SK-N-SH (cell line): ENCODE results near the gene SPTBN5. TPM values are rescaled to one million over a fixed set of nuclear protein-coding genes. Genes with fewer than 3 reads are reported as not detected.

Source experiments
- CTCF ChIA-PET: fragments of 300-600, 350-600 bp; formaldehyde crosslinking; extraction: SDS; loops from one replicate; lab custom pipeline; 2021; lab: Yijun Ruan, JAX
- POLR2A ChIA-PET: fragments of 350-600 bp; sonication (Branson Sonifier 250); formaldehyde crosslinking; extraction: SDS; loops from one replicate; lab custom pipeline; 2020; ENCODE audit warnings: antibody characterized with exemption, inconsistent platforms; lab: Yijun Ruan, JAX
- DNase-seq: peaks from one replicate; pipeline ENCODE4 v3.0.0; 2012
- H2AFZ ChIP-seq: fragments of 200-600 bp; sonication (generic); 2 replicates; pipeline ENCODE4 v1.8.1; 2016; ENCODE audit warnings: antibody characterized with exemption, mild to moderate bottlenecking, low read depth
- H3F3A ChIP-seq: fragments of 200-600 bp; sonication (generic); replicated peaks from 2 replicates; pipeline ENCODE3; 2016; ENCODE audit warnings: antibody characterized with exemption, mild to moderate bottlenecking; ENCODE audit not compliant: insufficient read depth
- H3K27ac ChIP-seq, 2 experiments: fragments of 200-500 bp in 1 of 2; fragments of 200-600 bp in 1 of 2; sonication (Bioruptor generic) in 1 of 2; sonication (generic), shearing (Covaris generic) in 1 of 2; 2 replicates each; pipeline versions ENCODE4 v1.5.1 to v1.6.1; 2014 to 2016; ENCODE audit warnings: low read depth in 2 of 2, inconsistent platforms in 1 of 2, low read length in 1 of 2, mild to moderate bottlenecking in 1 of 2, mixed read lengths in 1 of 2
- H3K27me3 ChIP-seq: fragments of 200-600 bp; sonication (generic), shearing (Covaris generic); 2 replicates; pipeline ENCODE4 v1.6.1; 2016; ENCODE audit warnings: mixed run types; ENCODE audit not compliant: insufficient read depth
- H3K36me3 ChIP-seq, 2 experiments: fragments of 200-500 bp in 1 of 2; fragments of 200-600 bp in 1 of 2; sonication (Bioruptor generic) in 1 of 2; sonication (generic) in 1 of 2; replicated peaks in 1 of 2; 2 replicates each; pipeline versions ENCODE3 to v1.5.1; 2014 to 2016; ENCODE audit warnings: low read length in 1 of 2, mild to moderate bottlenecking in 1 of 2; ENCODE audit not compliant: insufficient read depth in 2 of 2, control insufficient read depth in 1 of 2
- H3K4me1 ChIP-seq, 2 experiments: fragments of 200-500 bp in 1 of 2; fragments of 200-600 bp in 1 of 2; sonication (Bioruptor generic) in 1 of 2; sonication (generic), shearing (Covaris generic) in 1 of 2; 2 replicates each; pipeline versions ENCODE4 v1.5.1 to v1.6.1; 2014 to 2016; ENCODE audit warnings: low read depth in 1 of 2, low read length in 1 of 2, mixed run types in 1 of 2; ENCODE audit not compliant: insufficient read depth in 2 of 2, control insufficient read depth in 1 of 2
- H3K4me2 ChIP-seq: fragments of 200-600 bp; sonication (generic), shearing (Covaris generic); 2 replicates; pipeline ENCODE4 v1.6.1; 2017; ENCODE audit warnings: mixed run types
- H3K4me3 ChIP-seq, 2 experiments: fragments of 200-500 bp in 1 of 2; fragments of 200-600 bp in 1 of 2; sonication (Bioruptor generic) in 1 of 2; sonication (generic), shearing (Covaris generic) in 1 of 2; 2 replicates each; pipeline versions ENCODE4 v1.5.1 to v1.8.1; 2014 to 2016; ENCODE audit warnings: low read depth in 2 of 2, inconsistent platforms in 1 of 2, low read length in 1 of 2, mild to moderate bottlenecking in 1 of 2, mixed read lengths in 1 of 2, moderate library complexity in 1 of 2
- H3K79me2 ChIP-seq: fragments of 200-600 bp; sonication (generic); 2 replicates; pipeline ENCODE4 v1.8.1; 2017; ENCODE audit warnings: mild to moderate bottlenecking; ENCODE audit not compliant: insufficient read depth
- H3K9ac ChIP-seq: fragments of 200-600 bp; sonication (generic); 2 replicates; pipeline ENCODE4 v1.6.1; 2017; ENCODE audit warnings: mixed run types
- H3K9me2 ChIP-seq: fragments of 200-600 bp; sonication (generic); 2 replicates; pipeline ENCODE4 v1.6.1; 2017; ENCODE audit warnings: mixed run types
- H3K9me3 ChIP-seq: fragments of 200-600 bp; sonication (generic); 2 replicates; pipeline ENCODE4 v1.6.1; 2017; ENCODE audit warnings: mixed run types, mild to moderate bottlenecking, moderate library complexity
- H4K20me1 ChIP-seq: fragments of 200-600 bp; sonication (generic); 2 replicates; pipeline ENCODE4 v1.6.1; 2017; ENCODE audit warnings: mild to moderate bottlenecking, mixed run types; ENCODE audit not compliant: insufficient read depth
- CHD2 ChIP-seq: fragments of 150-350 bp; IDR thresholded peaks from 2 replicates; pipeline ENCODE4 v1.6.1; 2018; ENCODE audit warnings: low read length; ENCODE audit not compliant: partially characterized antibody
- ELF1 ChIP-seq: IDR thresholded peaks from 2 replicates; pipeline ENCODE4 v1.4.0; 2012
- EP300 ChIP-seq, 2 experiments: IDR thresholded peaks; 2 replicates each; pipeline versions ENCODE4 v1.4.0 to v1.6.1; 2012; ENCODE audit warnings: borderline replicate concordance in 1 of 2, low read depth in 1 of 2, low read length in 1 of 2
- FOSL2 ChIP-seq: IDR thresholded peaks from 2 replicates; pipeline ENCODE4 v1.4.0; 2012; ENCODE audit warnings: low read depth, mild to moderate bottlenecking, moderate library complexity, borderline replicate concordance
- FOXJ3 ChIP-seq: sonication (generic); formaldehyde crosslinking; IDR thresholded peaks from 2 replicates; pipeline ENCODE4 v1.5.1; 2020; ENCODE audit warnings: mild to moderate bottlenecking, missing genetic modification reagents
- MAX ChIP-seq: IDR thresholded peaks from 2 replicates; pipeline ENCODE4 v1.4.0; 2012; ENCODE audit warnings: low read depth
- NFIC ChIP-seq: IDR thresholded peaks from 2 replicates; pipeline ENCODE4 v1.4.0; 2012; ENCODE audit warnings: borderline replicate concordance
- NRF1 ChIP-seq: IDR thresholded peaks from 2 replicates; pipeline ENCODE4 v1.6.1; 2012; ENCODE audit warnings: low read depth, mild to moderate bottlenecking, low read length
- RAD21 ChIP-seq: IDR thresholded peaks from 2 replicates; pipeline ENCODE4 v1.6.1; 2012; ENCODE audit warnings: mild to moderate bottlenecking, low read length
- REST ChIP-seq: IDR thresholded peaks from 2 replicates; pipeline ENCODE4 v1.6.1; 2012; ENCODE audit warnings: mild to moderate bottlenecking, low read depth, low read length, moderate library complexity
- RFX5 ChIP-seq: IDR thresholded peaks from 2 replicates; pipeline ENCODE4 v1.6.1; 2012; ENCODE audit warnings: mild to moderate bottlenecking, improper control_type of control experiment, low read length
- SIN3A ChIP-seq: IDR thresholded peaks from 2 replicates; pipeline ENCODE4 v1.6.1; 2012; ENCODE audit warnings: low read depth, mild to moderate bottlenecking, low read length, moderate library complexity, borderline replicate concordance
- TAF1 ChIP-seq: IDR thresholded peaks from 2 replicates; pipeline ENCODE4 v1.6.1; 2012; ENCODE audit warnings: low read depth, mild to moderate bottlenecking, low read length, moderate library complexity, borderline replicate concordance
- TEAD4 ChIP-seq: IDR thresholded peaks from 2 replicates; pipeline ENCODE4 v1.4.0; 2012; ENCODE audit warnings: mild to moderate bottlenecking, borderline replicate concordance; ENCODE audit not compliant: insufficient read depth
- WGBS: methylation state at CpG from one replicate; pipeline ENCODE4 v1.1.6; 2017; ENCODE audit warnings: low lambda C conversion rate; 5-methylcytosine and 5-hydroxymethylcytosine counted together
- polyA plus RNA-seq, 3 experiments: library from polyadenylated mRNA; depleted of rRNA; stranded (reverse); fragments of >200 nt; gene quantifications; 2 replicates each; pipeline ENCODE4 v1.2.3, GENCODE V29; 2012

SPTBN5 gene
- polyA plus RNA-seq, 1 of the 3 experiments (the other 2 are of a cell fraction): 0.23 TPM

- peak overlapping the region; percentile 79; the same call in 1 of the 2 replicates for H2AFZ ChIP-seq
- H3K9me2 ChIP-seq: no peaks in the 10 kb centered on the region
- peaks cover 12 to 42% of the 10 kb centered on the region in 2 experiments; a peak in 3 of 4 replicates for H3K4me1 ChIP-seq
- H3K36me3 ChIP-seq: peaks cover 4 to 5% of the 10 kb centered on the region in 2 experiments
- H3K27ac ChIP-seq: peak overlapping the region; percentile 65 to 97
- ChIA-PET POLR2A (interaction anchor here (0.6 to 1.5 kb wide), 5 partner anchors 27 to 78 kb away, joined by 3 to 7 read pairs (median 3); partner anchors contain the start of genes EHD4 and JMJD7), CTCF (interaction anchor here (0.9 to 6.1 kb wide), 8 partner anchors 8 to 336 kb away, joined by 3 to 52 read pairs (median 4); no protein-coding TSS in a partner anchor)
- TF ChIP-seq TEAD4: no peak
- TF ChIP-seq RAD21: no peak
- no peak for TF ChIP-seq REST
- TF ChIP-seq MAX: no peak
- no peak for TF ChIP-seq TAF1
- TF ChIP-seq RFX5: no peak
- TF ChIP-seq NFIC: no peak
- TF ChIP-seq FOSL2: no peak
- no peak for TF ChIP-seq CHD2
- TF ChIP-seq NRF1: no peak
- TF ChIP-seq ELF1: no peak
- no peak for TF ChIP-seq SIN3A
- TF ChIP-seq EP300 (IDR thresholded peaks at IDR 0.05; ENCODE audit: borderline replicate concordance in 1 of 2, low read depth in 1 of 2, low read length in 1 of 2): no peak
- no peak for TF ChIP-seq FOXJ3
- WGBS: 87% methylated on average over 3 of the region's 17 CpGs
- peak overlapping the region; percentile 65 for H3K4me2 ChIP-seq
- no peaks in the 10 kb centered on the region for H4K20me1 ChIP-seq
- no peak for DNase-seq
- peaks cover 20% of the 10 kb centered on the region for H3F3A ChIP-seq
- H3K9ac ChIP-seq: peak overlapping the region; percentile 55
- no peaks in the 10 kb centered on the region for H3K27me3 ChIP-seq
- no peaks in the 10 kb centered on the region for H3K9me3 ChIP-seq
- H3K79me2 ChIP-seq: no peaks in the 10 kb centered on the region
- peak overlapping the region in 1 of 2 experiments; percentile 25; a peak in 2 of 4 replicates for H3K4me3 ChIP-seq
These were observed 468 bp upstream of the SPTBN5 start for GRCh38 chr15:41894251-41894790.
